ENCODE results near the gene PHB1.
"Not testable (repeated sequence)": the region's sequence is repeated elsewhere in the genome, so short reads cannot be mapped to it uniquely, and the experiment has no call there.

The PHB1 gene

GRCh38 chr17:49373115-49373514 lies 41.6 kb downstream of the PHB1 start:
- no peak for ATAC-seq

GRCh38 chr17:49372425-49372824 lies 42.3 kb downstream of the PHB1 start:
- ATAC-seq = no peak

GRCh38 chr17:49370971-49371834 lies 43.5 kb downstream of the PHB1 start:
- ATAC-seq = no peak

- ATAC-seq = no peak
These were observed 44.9 kb downstream of the PHB1 start for GRCh38 chr17:49369760-49370159.

- no peak for ATAC-seq
These were observed 45.6 kb downstream of the PHB1 start for GRCh38 chr17:49369089-49369488.

- no peak for ATAC-seq
These were observed 49.0 kb downstream of the PHB1 start for GRCh38 chr17:49365667-49366066.

GRCh38 chr17:49365126-49365525 lies 49.6 kb downstream of the PHB1 start:
- ATAC-seq = not testable (repeated sequence)

GRCh38 chr17:49364119-49364518 lies 50.6 kb downstream of the PHB1 start:
- no peak for ATAC-seq

GRCh38 chr17:49363251-49363650 lies 51.4 kb downstream of the PHB1 start:
- ATAC-seq = no peak

- ATAC-seq = no peak
These were observed 52.0 kb downstream of the PHB1 start for GRCh38 chr17:49362723-49363117.

- ATAC-seq = peak; percentile 59 to 65
These were observed 52.6 kb downstream of the PHB1 start, which contains the start of gene ZNF652 for GRCh38 chr17:49361902-49362722. ZNF652 (minus strand) TSS chr17:49362250; CDS start chr17:49317725, 44,525 bp downstream.

- ATAC-seq = peak; percentile 66 to 69
These were observed 53.4 kb downstream of the PHB1 start for GRCh38 chr17:49361129-49361901.

- ATAC-seq = no peak
These were observed 53.9 kb downstream of the PHB1 start for GRCh38 chr17:49360796-49361128.

- no peak for ATAC-seq
These were observed 54.5 kb downstream of the PHB1 start for GRCh38 chr17:49359990-49360795.

- ATAC-seq = peak in 1 of 2 donors; percentile 17
These were observed 55.9 kb downstream of the PHB1 start for GRCh38 chr17:49358641-49359247.

GRCh38 chr17:49357516-49357915 lies 57.2 kb downstream of the PHB1 start:
- ATAC-seq = no peak

- ATAC-seq = no peak
These were observed 58.4 kb downstream of the PHB1 start for GRCh38 chr17:49356320-49356719.

Data from activated CD4-positive, CD25-positive, alpha-beta regulatory T cell treated with anti-CD3 and anti-CD28 coated beads, Interleukin-2, amount 50 U/mL, for 24 hours (primary cell).